ENCODE results near the gene FOLR3. TPM values are rescaled to one million over a fixed set of nuclear protein-coding genes. Genes with fewer than 3 reads are reported as not detected.

The FOLR3 gene
- total RNA-seq, 2 donors from 2014 or later = not detected

DNA sequence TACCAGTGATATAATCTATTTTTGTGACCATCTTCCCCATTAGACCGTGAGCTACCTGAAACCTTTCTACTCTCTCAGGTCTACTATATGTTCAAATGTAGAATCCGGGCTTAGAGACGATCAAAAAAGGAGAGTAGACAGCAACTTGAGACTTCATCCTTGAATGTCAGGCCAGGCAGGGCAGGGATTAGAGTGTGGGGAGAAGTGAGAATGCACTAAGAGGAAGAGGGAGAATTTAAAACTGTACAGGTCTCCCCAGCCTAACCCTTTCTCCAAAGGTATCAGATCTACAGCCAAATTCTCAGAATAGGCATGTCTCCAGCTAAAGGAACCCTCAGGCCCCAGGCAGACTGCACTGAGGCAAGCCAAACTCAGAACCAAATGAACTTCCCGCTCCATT lies 33.4 kb upstream of the FOLR3 start:
- Histone ChIP-seq H3K27me3 (no peaks in the 10 kb centered on the region), H3K36me3 (peaks cover 21% of the 10 kb centered on the region), H3K9me3 (no peaks in the 10 kb centered on the region), H3K4me1 (peaks cover 0 to 44% of the 10 kb centered on the region in 2 donors), H3K4me3 (peak overlapping the region; percentile 79 to 85), H3K27ac (peak overlapping the region; percentile 92 to 94)
- TF ChIP-seq, protein P1, sequence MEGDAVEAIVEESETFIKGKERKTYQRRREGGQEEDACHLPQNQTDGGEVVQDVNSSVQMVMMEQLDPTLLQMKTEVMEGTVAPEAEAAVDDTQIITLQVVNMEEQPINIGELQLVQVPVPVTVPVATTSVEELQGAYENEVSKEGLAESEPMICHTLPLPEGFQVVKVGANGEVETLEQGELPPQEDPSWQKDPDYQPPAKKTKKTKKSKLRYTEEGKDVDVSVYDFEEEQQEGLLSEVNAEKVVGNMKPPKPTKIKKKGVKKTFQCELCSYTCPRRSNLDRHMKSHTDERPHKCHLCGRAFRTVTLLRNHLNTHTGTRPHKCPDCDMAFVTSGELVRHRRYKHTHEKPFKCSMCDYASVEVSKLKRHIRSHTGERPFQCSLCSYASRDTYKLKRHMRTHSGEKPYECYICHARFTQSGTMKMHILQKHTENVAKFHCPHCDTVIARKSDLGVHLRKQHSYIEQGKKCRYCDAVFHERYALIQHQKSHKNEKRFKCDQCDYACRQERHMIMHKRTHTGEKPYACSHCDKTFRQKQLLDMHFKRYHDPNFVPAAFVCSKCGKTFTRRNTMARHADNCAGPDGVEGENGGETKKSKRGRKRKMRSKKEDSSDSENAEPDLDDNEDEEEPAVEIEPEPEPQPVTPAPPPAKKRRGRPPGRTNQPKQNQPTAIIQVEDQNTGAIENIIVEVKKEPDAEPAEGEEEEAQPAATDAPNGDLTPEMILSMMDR (IDR thresholded peaks at IDR 0.05) = no peak
- no peak for DNase-seq (ENCODE audit: low spot score)

DNA sequence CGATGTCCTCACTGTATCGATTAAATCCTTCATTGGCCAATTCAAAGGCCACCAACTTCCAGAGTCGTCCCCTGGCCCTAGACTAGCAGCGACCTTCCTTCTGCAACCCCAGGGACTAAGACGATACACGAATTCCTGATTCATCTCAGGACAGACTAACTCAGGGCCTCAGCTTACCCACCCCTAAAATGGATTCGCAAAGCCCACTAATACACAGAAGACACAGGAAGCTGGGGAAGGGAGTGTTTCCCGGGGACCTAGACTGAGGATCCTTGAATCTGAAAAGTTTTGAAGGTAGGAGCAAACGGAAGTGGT lies 32.9 kb upstream of the FOLR3 start:
- DNase-seq (ENCODE audit: low spot score) = no peak
- no peaks in the 10 kb centered on the region for H3K27me3 ChIP-seq
- H3K9me3 ChIP-seq = no peaks in the 10 kb centered on the region
- peak overlapping the region; percentile 79 to 85 for H3K4me3 ChIP-seq
- peaks cover 17% of the 10 kb centered on the region for H3K36me3 ChIP-seq
- TF ChIP-seq, protein P1 (IDR thresholded peaks at IDR 0.05) = no peak
- peaks cover 0 to 44% of the 10 kb centered on the region in 2 donors for H3K4me1 ChIP-seq
- peak overlapping the region; percentile 92 to 94 for H3K27ac ChIP-seq

DNA sequence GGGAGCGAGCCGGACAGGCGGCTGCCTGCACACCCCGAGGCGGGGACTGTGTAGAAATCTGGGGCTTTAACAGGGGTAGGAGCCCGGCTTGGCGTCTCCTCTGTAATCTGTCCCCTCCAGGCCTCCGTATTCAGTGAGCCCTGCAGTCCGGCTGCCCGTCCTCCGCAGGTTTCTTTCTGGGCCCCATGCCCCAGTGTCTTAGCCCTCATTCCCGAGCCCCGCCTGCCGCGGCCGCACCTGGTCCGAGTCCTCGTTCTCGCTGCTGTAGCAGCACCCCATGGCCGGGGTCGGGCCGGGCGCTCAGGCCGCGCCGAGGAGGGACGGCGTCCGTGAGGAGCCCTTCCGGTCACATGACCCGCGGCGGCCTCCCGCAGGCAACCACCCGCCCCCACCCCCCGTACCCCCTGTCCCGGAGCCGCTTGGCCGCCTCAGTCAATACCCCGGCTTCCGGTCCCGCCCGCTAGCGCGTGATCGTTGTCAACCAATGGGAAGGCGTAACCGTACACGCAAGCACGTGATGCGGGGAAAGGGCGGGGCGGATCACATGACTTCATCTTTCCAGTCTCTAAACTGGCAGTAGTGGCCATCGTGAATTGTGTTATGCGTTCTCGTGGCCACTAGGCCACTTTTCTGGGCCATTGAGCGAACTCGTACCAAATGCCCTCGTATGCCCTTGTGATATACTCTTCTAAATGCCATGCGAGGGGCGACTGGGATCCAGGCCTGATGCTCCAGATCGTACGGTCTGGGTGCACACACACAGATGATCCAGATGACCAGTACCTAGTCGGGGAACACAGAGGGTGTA lies 32.4 kb upstream of the FOLR3 start, which contains the start of gene LAMTOR1:
Gene LAMTOR1, minus strand, starts transcription at position 352 of the 808 bp plus-strand sequence. Its CDS starts 73 bp downstream, at position 279.
- Histone ChIP-seq H3K27me3 (no peaks in the 10 kb centered on the region), H3K4me1 (peaks cover 0 to 44% of the 10 kb centered on the region in 2 donors), H3K9me3 (no peaks in the 10 kb centered on the region), H3K36me3 (peaks cover 11% of the 10 kb centered on the region), H3K27ac (peak within 1 kb of the TSS; percentile 92 to 94), H3K4me3 (peak within 1 kb of the TSS; percentile 79 to 85)
- TF ChIP-seq, protein P1 (IDR thresholded peaks at IDR 0.05) = peak in 1 of 2 donors; percentile 51
- DNase-seq (ENCODE audit: low spot score) = peak; percentile 100

DNA sequence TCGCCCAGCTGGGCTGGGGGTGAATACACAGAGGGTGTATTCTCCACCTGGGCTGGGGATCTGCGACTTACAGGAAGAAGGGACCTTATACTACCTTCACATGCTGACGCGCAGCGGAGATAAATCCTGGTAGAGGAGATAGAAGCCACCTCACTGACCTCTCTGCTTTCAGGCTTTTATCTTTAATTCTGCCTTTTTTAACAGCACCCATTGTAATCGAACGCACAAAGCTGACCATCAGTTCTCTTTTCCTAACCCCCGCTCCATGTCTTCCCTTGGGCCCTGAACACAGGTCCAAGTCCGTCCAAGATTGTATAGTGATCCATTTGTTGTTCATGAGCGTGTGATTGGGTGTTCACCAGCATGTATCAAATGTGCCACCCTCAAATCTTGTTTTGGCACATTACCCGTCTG lies 31.8 kb upstream of the FOLR3 start:
- H3K36me3 ChIP-seq = peaks cover 10% of the 10 kb centered on the region
- no peaks in the 10 kb centered on the region for H3K9me3 ChIP-seq
- peak overlapping the region; percentile 92 to 94 for H3K27ac ChIP-seq
- peak overlapping the region; percentile 79 to 85 for H3K4me3 ChIP-seq
- H3K4me1 ChIP-seq = peaks cover 0 to 42% of the 10 kb centered on the region in 2 donors
- no peak for DNase-seq (ENCODE audit: low spot score)
- TF ChIP-seq, protein P1 (IDR thresholded peaks at IDR 0.05) = no peak
- H3K27me3 ChIP-seq = no peaks in the 10 kb centered on the region

DNA sequence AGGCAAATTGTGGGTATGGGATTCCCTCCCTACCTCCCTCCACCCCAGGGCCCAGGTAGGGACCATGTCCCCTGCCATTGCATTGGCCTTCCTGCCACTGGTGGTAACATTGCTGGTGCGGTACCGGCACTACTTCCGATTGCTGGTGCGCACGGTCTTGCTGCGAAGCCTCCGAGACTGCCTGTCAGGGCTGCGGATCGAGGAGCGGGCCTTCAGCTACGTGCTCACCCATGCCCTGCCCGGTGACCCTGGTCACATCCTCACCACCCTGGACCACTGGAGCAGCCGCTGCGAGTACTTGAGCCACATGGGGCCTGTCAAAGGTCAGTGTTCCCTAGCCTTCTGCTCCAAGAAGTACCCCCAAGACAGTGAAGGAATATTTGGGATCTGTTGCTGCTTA lies 29.6 kb upstream of the FOLR3 start, which contains the start of gene TOMT:
Gene TOMT, plus strand, starts transcription at position 37 of the 400 bp plus-strand sequence. Its CDS starts 28 bp downstream, at position 65.
- no peaks in the 10 kb centered on the region for H3K27me3 ChIP-seq
- TF ChIP-seq, protein P1 (IDR thresholded peaks at IDR 0.05) = no peak
- no peak within 1 kb of the TSS for H3K4me3 ChIP-seq

More for the DNA sequence above, 29.6 kb upstream of the FOLR3 start, which contains the start of gene TOMT:
- H3K27ac ChIP-seq = no peak within 1 kb of the TSS
- H3K4me1 ChIP-seq = peaks cover 0 to 23% of the 10 kb centered on the region in 2 donors
- peaks cover 13% of the 10 kb centered on the region for H3K36me3 ChIP-seq
- DNase-seq (ENCODE audit: low spot score) = no peak
- H3K9me3 ChIP-seq = no peaks in the 10 kb centered on the region

Data from right atrium auricular region (tissue), 2 donors.